ENCODE results near the gene COL26A1.

The COL26A1 gene

GRCh38 chr7:101537205-101537604 is 174.5 kb downstream of the COL26A1 start:
- no peak for DNase-seq

- DNase-seq = no peak
These were observed 175.4 kb downstream of the COL26A1 start for GRCh38 chr7:101537935-101538595.

- DNase-seq = peak; percentile 53
These were observed 176.2 kb downstream of the COL26A1 start for GRCh38 chr7:101538596-101539459.

GRCh38 chr7:101539784-101540183 is 177.1 kb downstream of the COL26A1 start:
- no peak for DNase-seq

- peak; percentile 78 for DNase-seq
These were observed 180.0 kb downstream of the COL26A1 start for GRCh38 chr7:101542527-101543241.

GRCh38 chr7:101543242-101543766 is 180.6 kb downstream of the COL26A1 start:
- no peak for DNase-seq

GRCh38 chr7:101543846-101544245 is 181.2 kb downstream of the COL26A1 start:
- DNase-seq = no peak

- no peak for DNase-seq
These were observed 182.9 kb downstream of the COL26A1 start for GRCh38 chr7:101545441-101546190.

- DNase-seq = no peak
These were observed 183.7 kb downstream of the COL26A1 start for GRCh38 chr7:101546308-101546936.

GRCh38 chr7:101547022-101547915 is 184.6 kb downstream of the COL26A1 start:
- DNase-seq = no peak

- no peak for DNase-seq
These were observed 185.4 kb downstream of the COL26A1 start for GRCh38 chr7:101547916-101548661.

GRCh38 chr7:101549734-101550133 is 187.1 kb downstream of the COL26A1 start:
- DNase-seq = no peak

GRCh38 chr7:101550641-101551541 is 188.2 kb downstream of the COL26A1 start:
- DNase-seq = no peak

- DNase-seq = no peak
These were observed 190.5 kb downstream of the COL26A1 start for GRCh38 chr7:101553018-101553770.

GRCh38 chr7:101553771-101554445 is 191.2 kb downstream of the COL26A1 start:
- DNase-seq = no peak

- DNase-seq = no peak
These were observed 192.1 kb downstream of the COL26A1 start for GRCh38 chr7:101554584-101555268.

GRCh38 chr7:101555269-101555920 is 192.7 kb downstream of the COL26A1 start:
- no peak for DNase-seq
